ENCODE results near the gene COMMD7. TPM values are rescaled to one million over a fixed set of nuclear protein-coding genes. Genes with fewer than 3 reads are reported as not detected.

COMMD7 gene
- total RNA-seq, 2 donors from 2014 or later, result 21.2 to 49.2 TPM

DNA sequence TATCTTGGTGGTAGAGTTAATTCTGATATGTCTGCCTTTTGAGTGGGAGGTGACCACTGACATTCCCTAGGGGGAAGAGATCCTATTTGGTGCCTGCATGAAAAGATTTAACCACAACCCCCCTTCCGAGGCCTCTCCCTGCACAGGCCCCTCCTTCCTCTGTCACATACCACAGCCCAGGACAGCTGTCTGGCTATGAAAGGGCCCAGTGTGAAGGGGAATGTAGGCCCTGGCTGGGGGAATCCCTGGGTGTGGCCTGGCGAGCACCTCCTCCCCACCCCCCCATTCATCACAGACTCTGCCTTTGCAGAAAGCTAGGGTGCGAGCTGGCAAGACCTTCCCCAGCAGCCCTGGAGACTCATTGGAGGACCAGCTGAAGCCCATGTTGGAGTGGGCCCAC is 49.0 kb upstream of the COMMD7 start:
- H3K4me3 Mint-ChIP-seq, result no peak overlapping the region
- TF ChIP-seq, protein P1, sequence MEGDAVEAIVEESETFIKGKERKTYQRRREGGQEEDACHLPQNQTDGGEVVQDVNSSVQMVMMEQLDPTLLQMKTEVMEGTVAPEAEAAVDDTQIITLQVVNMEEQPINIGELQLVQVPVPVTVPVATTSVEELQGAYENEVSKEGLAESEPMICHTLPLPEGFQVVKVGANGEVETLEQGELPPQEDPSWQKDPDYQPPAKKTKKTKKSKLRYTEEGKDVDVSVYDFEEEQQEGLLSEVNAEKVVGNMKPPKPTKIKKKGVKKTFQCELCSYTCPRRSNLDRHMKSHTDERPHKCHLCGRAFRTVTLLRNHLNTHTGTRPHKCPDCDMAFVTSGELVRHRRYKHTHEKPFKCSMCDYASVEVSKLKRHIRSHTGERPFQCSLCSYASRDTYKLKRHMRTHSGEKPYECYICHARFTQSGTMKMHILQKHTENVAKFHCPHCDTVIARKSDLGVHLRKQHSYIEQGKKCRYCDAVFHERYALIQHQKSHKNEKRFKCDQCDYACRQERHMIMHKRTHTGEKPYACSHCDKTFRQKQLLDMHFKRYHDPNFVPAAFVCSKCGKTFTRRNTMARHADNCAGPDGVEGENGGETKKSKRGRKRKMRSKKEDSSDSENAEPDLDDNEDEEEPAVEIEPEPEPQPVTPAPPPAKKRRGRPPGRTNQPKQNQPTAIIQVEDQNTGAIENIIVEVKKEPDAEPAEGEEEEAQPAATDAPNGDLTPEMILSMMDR (conservative IDR thresholded peaks at IDR 0.05), result no peak
- Histone ChIP-seq H3K27ac (ENCODE audit: low read depth, low read length) (peak overlapping the region; percentile 11), H3K9me3 (ENCODE audit: control insufficient read depth, low read length) (no peaks in the 10 kb centered on the region), H3K4me1 (ENCODE audit: control insufficient read depth, insufficient read depth, low read length) (no peaks in the 10 kb centered on the region), H3K36me3 (ENCODE audit: control insufficient read depth, insufficient read depth, low read length) (peaks cover 98% of the 10 kb centered on the region), H3K27me3 (ENCODE audit: control insufficient read depth, insufficient read depth, low read length, poor library complexity, severe bottlenecking) (no peaks in the 10 kb centered on the region), H3K4me3 (ENCODE audit: low read length) (no peak overlapping the region), H3K9ac (ENCODE audit: extremely low read depth, low read length, poor library complexity, severe bottlenecking) (no peak overlapping the region)
- H3K27me3 Mint-ChIP-seq (ENCODE audit: insufficient read depth), result no peaks in the 10 kb centered on the region
- WGBS, 2 experiments (ENCODE audit: insufficient coverage in 1 of 2, insufficient read length in 1 of 2), result 86% methylated on average over 2 of the region's 3 CpGs; no CpG with 5 or more reads in 1 of the 2 experiments
- peaks cover 2% of the 10 kb centered on the region for H3K4me1 Mint-ChIP-seq
- peaks cover 98% of the 10 kb centered on the region for H3K36me3 Mint-ChIP-seq (ENCODE audit: low read depth)
- no peak for DNase-seq
- H3K27ac Mint-ChIP-seq, result peak overlapping the region; percentile 49
- H3K9me3 Mint-ChIP-seq, result no peaks in the 10 kb centered on the region

DNA sequence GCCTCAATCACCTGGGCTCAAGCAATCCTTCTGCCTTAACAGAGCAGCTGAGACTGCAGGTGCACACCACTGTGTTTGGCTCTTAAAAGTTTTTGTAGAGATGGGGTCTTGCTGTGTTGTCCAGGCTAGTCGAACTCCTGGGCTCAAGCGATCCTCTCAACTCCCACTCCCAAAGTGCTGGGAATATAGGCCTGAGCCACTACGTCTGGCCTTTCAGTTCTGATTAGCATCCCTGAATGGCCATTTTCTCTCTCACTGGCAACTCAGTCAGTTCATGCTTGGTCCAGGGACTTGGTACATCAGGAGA is 47.4 kb upstream of the COMMD7 start:
- H3K4me3 Mint-ChIP-seq, result no peak overlapping the region
- Histone ChIP-seq H3K27ac (ENCODE audit: low read depth, low read length) (no peak overlapping the region), H3K27me3 (ENCODE audit: control insufficient read depth, insufficient read depth, low read length, poor library complexity, severe bottlenecking) (no peaks in the 10 kb centered on the region), H3K9me3 (ENCODE audit: control insufficient read depth, low read length) (no peaks in the 10 kb centered on the region), H3K9ac (ENCODE audit: extremely low read depth, low read length, poor library complexity, severe bottlenecking) (no peak overlapping the region), H3K4me3 (ENCODE audit: low read length) (no peak overlapping the region), H3K4me1 (ENCODE audit: control insufficient read depth, insufficient read depth, low read length) (no peaks in the 10 kb centered on the region), H3K36me3 (ENCODE audit: control insufficient read depth, insufficient read depth, low read length) (peaks cover 96% of the 10 kb centered on the region)
- H3K36me3 Mint-ChIP-seq (ENCODE audit: low read depth), result peaks cover 97% of the 10 kb centered on the region
- DNase-seq, result no peak
- H3K4me1 Mint-ChIP-seq, result peaks cover 2% of the 10 kb centered on the region
- WGBS, 2 experiments (ENCODE audit: insufficient coverage in 1 of 2, insufficient read length in 1 of 2), result 98 to 100% methylated on average over 1 to 3 of the region's 3 CpGs
- TF ChIP-seq, protein P1 (conservative IDR thresholded peaks at IDR 0.05), result no peak
- H3K27ac Mint-ChIP-seq, result peak overlapping the region; percentile 49
- no peaks in the 10 kb centered on the region for H3K9me3 Mint-ChIP-seq
- H3K27me3 Mint-ChIP-seq (ENCODE audit: insufficient read depth), result no peaks in the 10 kb centered on the region

DNA sequence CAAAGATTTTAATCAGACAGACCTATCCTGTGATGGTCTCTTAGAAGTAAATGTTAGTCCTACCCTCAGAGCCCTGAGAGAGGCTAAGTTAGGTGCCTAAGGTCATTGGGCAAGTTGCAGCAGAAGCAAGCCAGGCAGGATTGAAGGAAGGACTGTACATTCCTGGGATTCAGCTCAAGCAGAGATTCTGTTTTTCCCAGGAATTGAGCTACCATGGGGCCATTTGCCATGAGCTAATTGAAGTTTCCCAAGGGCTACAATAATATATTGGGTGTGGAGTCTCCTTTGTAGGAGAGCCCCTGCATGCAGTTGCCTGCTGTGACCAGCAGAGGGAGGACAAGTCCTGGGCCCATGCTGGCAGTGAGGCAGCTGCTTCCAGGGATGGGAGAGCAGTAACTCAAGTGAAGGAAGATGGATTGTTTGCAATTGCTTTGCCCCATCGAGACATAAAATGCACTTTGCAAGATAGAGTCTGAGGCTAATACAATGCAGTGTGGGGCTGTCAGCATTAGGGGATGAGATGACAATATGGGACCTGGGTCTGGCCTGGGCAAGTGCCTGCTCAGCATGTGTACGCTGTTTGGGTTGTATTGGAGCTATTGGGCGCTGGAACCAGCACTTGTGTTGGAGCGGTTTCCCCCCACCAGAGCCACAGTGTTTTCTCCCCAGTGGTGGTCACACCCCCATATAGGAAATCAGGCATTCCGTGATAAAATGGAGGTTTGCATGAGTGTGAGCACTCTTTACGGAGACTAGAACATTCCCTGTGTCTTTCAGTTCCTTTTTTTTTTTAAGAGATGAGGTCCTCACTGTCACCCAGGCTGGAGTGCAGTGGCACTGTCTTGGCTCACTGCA is 46.9 kb upstream of the COMMD7 start:
- Histone ChIP-seq H3K4me1 (ENCODE audit: control insufficient read depth, insufficient read depth, low read length) (no peaks in the 10 kb centered on the region), H3K27me3 (ENCODE audit: control insufficient read depth, insufficient read depth, low read length, poor library complexity, severe bottlenecking) (no peaks in the 10 kb centered on the region), H3K36me3 (ENCODE audit: control insufficient read depth, insufficient read depth, low read length) (peaks cover 96% of the 10 kb centered on the region), H3K9me3 (ENCODE audit: control insufficient read depth, low read length) (no peaks in the 10 kb centered on the region), H3K9ac (ENCODE audit: extremely low read depth, low read length, poor library complexity, severe bottlenecking) (no peak overlapping the region), H3K27ac (ENCODE audit: low read depth, low read length) (peak overlapping the region; percentile 41), H3K4me3 (ENCODE audit: low read length) (no peak overlapping the region)
- H3K36me3 Mint-ChIP-seq (ENCODE audit: low read depth), result peaks cover 97% of the 10 kb centered on the region
- peaks cover 2% of the 10 kb centered on the region for H3K4me1 Mint-ChIP-seq
- H3K27ac Mint-ChIP-seq, result peak overlapping the region; percentile 48
- peak; percentile 93 for DNase-seq
- H3K9me3 Mint-ChIP-seq, result no peaks in the 10 kb centered on the region
- H3K27me3 Mint-ChIP-seq (ENCODE audit: insufficient read depth), result no peaks in the 10 kb centered on the region
- 78 to 81% methylated on average over 6 of the region's 6 CpGs for WGBS, 2 experiments (ENCODE audit: insufficient coverage in 1 of 2, insufficient read length in 1 of 2)
- TF ChIP-seq, protein P1 (conservative IDR thresholded peaks at IDR 0.05), result peak; percentile 100
- H3K4me3 Mint-ChIP-seq, result no peak overlapping the region
